Endothelial cell of umbilical vein (primary cell): ENCODE results near the gene AK4. TPM values are rescaled to one million over a fixed set of nuclear protein-coding genes. Genes with fewer than 3 reads are reported as not detected.

Experiments
- BruUV-seq: library from RNA; stranded (reverse); fragments of 400-500 nt; replicated peaks from 2 replicates; lab custom pipeline; 2021; lab: Mats Ljungman, UMichigan
- CTCF ChIA-PET: fragments of 300-600, 350-600 bp; sonication (Branson Sonifier 250); formaldehyde crosslinking; loops from one replicate; lab custom pipeline; 2021; ENCODE audit warnings: antibody characterized with exemption, inconsistent platforms; lab: Charles Lee
- POLR2A ChIA-PET: fragments of 300-600, 350-600 bp; sonication (Branson Sonifier 250); formaldehyde crosslinking; loops from one replicate; lab custom pipeline; 2021; ENCODE audit warnings: antibody characterized with exemption, inconsistent platforms; lab: Charles Lee
- DNase-seq: peaks from one replicate; pipeline ENCODE4 v3.0.0-alpha.2; 2011; ENCODE audit warnings: low read depth, low spot score
- FAIRE-seq: peaks from 2 replicates; lab custom pipeline; 2011; peaks lifted over from hg19 to GRCh38; lab: Jason Lieb, UNC
- H2AFZ ChIP-seq: 2 replicates; pipeline ENCODE4 v1.6.0; 2012; ENCODE audit warnings: low read depth, low read length, control low read depth, inconsistent platforms
- H3K27ac ChIP-seq: 2 replicates; pipeline ENCODE4 v1.5.1; 2011; ENCODE audit warnings: low read depth, mild to moderate bottlenecking, control low read depth, low read length, moderate library complexity; ENCODE audit not compliant: insufficient read depth
- H3K27me3 ChIP-seq, 2 experiments: 2 replicates each; pipeline versions ENCODE4 v1.6.0 to v1.6.1; 2011; ENCODE audit warnings: low read length in 2 of 2, mixed read lengths in 1 of 2; ENCODE audit not compliant: control insufficient read depth in 2 of 2, insufficient read depth in 2 of 2
- H3K36me3 ChIP-seq, 2 experiments: 2 replicates in 1 of 2; 3 replicates in 1 of 2; pipeline ENCODE4 v1.5.1; 2011; ENCODE audit warnings: low read length in 2 of 2, mild to moderate bottlenecking in 1 of 2, moderate library complexity in 1 of 2; ENCODE audit not compliant: control insufficient read depth in 2 of 2, insufficient read depth in 2 of 2; ENCODE audit errors: extremely low read depth in 1 of 2
- H3K4me1 ChIP-seq: 3 replicates; pipeline ENCODE4 v1.5.1; 2011; ENCODE audit warnings: mild to moderate bottlenecking, low read length; ENCODE audit not compliant: control insufficient read depth, insufficient read depth; ENCODE audit errors: extremely low read depth
- H3K4me2 ChIP-seq: 2 replicates; pipeline ENCODE4 v1.6.1; 2011; ENCODE audit warnings: low read length, control low read depth, mixed read lengths; ENCODE audit not compliant: insufficient read depth
- H3K4me3 ChIP-seq, 3 experiments: fragments of 200-600 bp in 1 of 3; sonication (generic), shearing (Covaris generic) in 1 of 3; replicated peaks in 1 of 3; 2 replicates each; pipeline ENCODE4 v1.5.1; 2011 to 2016; ENCODE audit warnings: control low read depth in 3 of 3, low read length in 3 of 3, mild to moderate bottlenecking in 2 of 3, inconsistent platforms in 1 of 3, low read depth in 1 of 3, moderate library complexity in 1 of 3; ENCODE audit not compliant: insufficient read depth in 1 of 3
- H3K79me2 ChIP-seq: 2 replicates; pipeline ENCODE4 v1.6.0; 2012; ENCODE audit warnings: low read length, inconsistent platforms; ENCODE audit not compliant: control insufficient read depth, insufficient read depth
- H3K9ac ChIP-seq: replicated peaks from 2 replicates; pipeline ENCODE3; 2011; ENCODE audit warnings: low read length, control low read depth; ENCODE audit not compliant: insufficient read depth; ENCODE audit errors: extremely low read depth
- H3K9me1 ChIP-seq: replicated peaks from 3 replicates; pipeline ENCODE4 v1.6.0; 2011; ENCODE audit warnings: mild to moderate bottlenecking, low read length; ENCODE audit not compliant: control insufficient read depth, insufficient read depth; ENCODE audit errors: extremely low read depth
- H3K9me3 ChIP-seq: replicated peaks from 2 replicates; pipeline ENCODE4 v1.5.1; 2012; ENCODE audit warnings: low read length, inconsistent platforms; ENCODE audit not compliant: control insufficient read depth, insufficient read depth
- H4K20me1 ChIP-seq: replicated peaks from 2 replicates; pipeline ENCODE3; 2011; ENCODE audit warnings: mild to moderate bottlenecking, low read length; ENCODE audit not compliant: control insufficient read depth, insufficient read depth; ENCODE audit errors: extremely low read depth
- EZH2 ChIP-seq: IDR thresholded peaks from 2 replicates; pipeline ENCODE4 v1.6.1; 2012; ENCODE audit warnings: borderline replicate concordance, low read depth, mild to moderate bottlenecking, moderate library complexity, low read length, inconsistent platforms; ENCODE audit not compliant: severe bottlenecking
- FOS ChIP-seq: IDR thresholded peaks from 2 replicates; pipeline ENCODE4 v1.6.1; 2011; ENCODE audit warnings: mild to moderate bottlenecking, low read length, moderate library complexity, borderline replicate concordance; ENCODE audit not compliant: insufficient read depth
- GATA2 ChIP-seq: IDR thresholded peaks from 2 replicates; pipeline ENCODE4 v1.7.0; 2011; ENCODE audit warnings: low read depth, mild to moderate bottlenecking, moderate library complexity, mixed read lengths, low read length; ENCODE audit not compliant: insufficient read length, insufficient read depth
- JUN ChIP-seq: IDR thresholded peaks from 2 replicates; pipeline ENCODE4 v1.6.1; 2011; ENCODE audit warnings: borderline replicate concordance, low read depth; ENCODE audit not compliant: insufficient read length, insufficient read depth
- MYC ChIP-seq: IDR thresholded peaks from one replicate; pipeline ENCODE4 v1.6.1; 2011; ENCODE audit warnings: mild to moderate bottlenecking, low read depth, low read length
- POLR2A ChIP-seq: IDR thresholded peaks from 2 replicates; pipeline ENCODE4 v1.6.1; 2012; ENCODE audit warnings: low read depth, mild to moderate bottlenecking, control low read depth, low read length
- POLR2AphosphoS5 ChIP-seq: IDR thresholded peaks from 2 replicates; pipeline ENCODE4 v1.6.1; 2012; ENCODE audit warnings: low read depth, mild to moderate bottlenecking, control low read depth, low read length, moderate library complexity; ENCODE audit not compliant: insufficient read depth
- dilution Hi-C: fragments of 300-500 bp; cut with MboI; formaldehyde crosslinking; loops from one replicate; pipeline ENCODE4 v1.15.0; 2019; ENCODE audit warnings: low sequenced_read_pairs; ENCODE audit not compliant: extremely low pct_ligation_motif_present
- intact Hi-C: fragments of 100-400 bp; cut with micrococcal nuclease; formaldehyde crosslinking; loops from one replicate; pipeline ENCODE4 v1.10.0; 2022
- polyA plus RNA-seq, 4 experiments: library from polyadenylated mRNA; depleted of rRNA in 3 of 4; stranded (reverse) in 3 of 4; unstranded in 1 of 4; fragments of >200 nt; gene quantifications; 2 replicates each; pipeline versions ENCODE4 v1.2.1 to v1.2.3, GENCODE V29; 2011 to 2012; ENCODE audit warnings: missing spikeins in 1 of 4
- total RNA-seq: library from RNA; stranded (reverse); gene quantifications from 2 replicates; pipeline ENCODE4 v1.2.3, GENCODE V29; 2021
- TF ChIP-seq, protein P1 (sequence below), 2 donors: IDR thresholded peaks; 1 replicate in 1 of 2; 2 replicates in 1 of 2; pipeline ENCODE4 v1.5.1; 2011; ENCODE audit warnings: low read length in 2 of 2, mild to moderate bottlenecking in 2 of 2, moderate library complexity in 2 of 2, control low read depth in 1 of 2, inconsistent platforms in 1 of 2, low read depth in 1 of 2; ENCODE audit not compliant: insufficient read depth in 1 of 2; ENCODE audit errors: extremely low read depth in 1 of 2
- TF ChIP-seq, protein P2 (sequence below): IDR thresholded peaks from 2 replicates; pipeline ENCODE4 v1.6.1; 2011; ENCODE audit not compliant: insufficient read depth, insufficient read length

The AK4 gene
- total and polyA plus RNA-seq, 2 donors (not counting 3 experiments of a cell fraction or from before 2014, with no cell fraction given), result 2.2 to 5.6 TPM

DNA sequence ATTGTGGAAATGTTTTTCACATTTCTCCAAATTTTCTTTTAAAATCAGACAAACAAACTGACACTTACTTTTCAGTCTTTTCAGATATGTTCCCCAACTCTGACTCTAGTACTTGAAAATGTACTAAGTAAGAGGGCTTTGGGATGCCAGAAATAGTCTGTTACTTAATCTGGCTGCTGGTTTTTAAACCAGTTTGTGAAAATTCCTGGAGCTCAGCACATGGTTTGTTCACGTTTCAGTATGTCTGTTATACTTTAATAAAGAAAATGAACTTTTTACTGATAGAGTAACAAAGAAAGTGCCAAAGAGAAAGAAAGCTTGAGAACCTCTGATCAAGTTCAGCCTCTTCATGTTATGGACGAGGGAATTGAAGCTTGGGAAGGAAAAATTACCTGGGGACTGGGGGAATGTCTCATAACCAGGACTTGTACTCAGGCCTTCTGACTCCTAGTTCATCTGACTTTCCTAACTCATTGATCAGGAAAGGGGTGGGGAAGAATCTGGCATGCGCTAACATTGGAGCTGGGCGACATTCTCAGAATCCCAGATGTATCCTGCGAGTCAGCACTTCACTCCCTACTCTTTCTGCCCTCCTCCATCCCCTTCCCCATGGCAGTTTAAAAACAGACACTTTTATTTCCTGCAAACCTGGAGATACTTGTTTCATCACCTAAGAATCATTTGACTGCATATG lies 130.5 kb downstream of the AK4 start:
- Histone ChIP-seq H3K4me1 (no peaks in the 10 kb centered on the region), H3K27ac (no peak overlapping the region), H3K9me1 (peaks cover 2% of the 10 kb centered on the region), H3K9me3 (no peaks in the 10 kb centered on the region), H3K36me3 (no peaks in the 10 kb centered on the region), H3K4me2 (no peak overlapping the region), H3K4me3 (no peak overlapping the region), H3K27me3 (no peaks in the 10 kb centered on the region), H2AFZ (no peak overlapping the region), H4K20me1 (no peaks in the 10 kb centered on the region), H3K79me2 (no peaks in the 10 kb centered on the region), H3K9ac (no peak overlapping the region)
- ChIA-PET CTCF (interaction anchor here (0.5 to 1.6 kb wide), 2 partner anchors 11 to 33 kb away, joined by 4 to 5 read pairs; no protein-coding TSS in a partner anchor), POLR2A (no interaction called here)
- dilution Hi-C loops (no loop called here), intact Hi-C loops (no loop called here)
- BruUV-seq, result no TSS peak
- no peak for FAIRE-seq
- no peak for DNase-seq
- TF ChIP-seq JUN (no peak), POLR2A (no peak), MYC (no peak), GATA2 (no peak), FOS (no peak), EZH2 (no peak), POLR2AphosphoS5 (no peak)
- TF ChIP-seq, protein P1, sequence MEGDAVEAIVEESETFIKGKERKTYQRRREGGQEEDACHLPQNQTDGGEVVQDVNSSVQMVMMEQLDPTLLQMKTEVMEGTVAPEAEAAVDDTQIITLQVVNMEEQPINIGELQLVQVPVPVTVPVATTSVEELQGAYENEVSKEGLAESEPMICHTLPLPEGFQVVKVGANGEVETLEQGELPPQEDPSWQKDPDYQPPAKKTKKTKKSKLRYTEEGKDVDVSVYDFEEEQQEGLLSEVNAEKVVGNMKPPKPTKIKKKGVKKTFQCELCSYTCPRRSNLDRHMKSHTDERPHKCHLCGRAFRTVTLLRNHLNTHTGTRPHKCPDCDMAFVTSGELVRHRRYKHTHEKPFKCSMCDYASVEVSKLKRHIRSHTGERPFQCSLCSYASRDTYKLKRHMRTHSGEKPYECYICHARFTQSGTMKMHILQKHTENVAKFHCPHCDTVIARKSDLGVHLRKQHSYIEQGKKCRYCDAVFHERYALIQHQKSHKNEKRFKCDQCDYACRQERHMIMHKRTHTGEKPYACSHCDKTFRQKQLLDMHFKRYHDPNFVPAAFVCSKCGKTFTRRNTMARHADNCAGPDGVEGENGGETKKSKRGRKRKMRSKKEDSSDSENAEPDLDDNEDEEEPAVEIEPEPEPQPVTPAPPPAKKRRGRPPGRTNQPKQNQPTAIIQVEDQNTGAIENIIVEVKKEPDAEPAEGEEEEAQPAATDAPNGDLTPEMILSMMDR (IDR thresholded peaks at IDR 0.05; ENCODE audit: extremely low read depth in 1 of 2, insufficient read depth in 1 of 2, low read depth in 1 of 2, low read length in 2 of 2), result no peak
- TF ChIP-seq, protein P2, sequence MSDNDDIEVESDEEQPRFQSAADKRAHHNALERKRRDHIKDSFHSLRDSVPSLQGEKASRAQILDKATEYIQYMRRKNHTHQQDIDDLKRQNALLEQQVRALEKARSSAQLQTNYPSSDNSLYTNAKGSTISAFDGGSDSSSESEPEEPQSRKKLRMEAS, result no peak
